HG03521 (cell line): ENCODE measurements around the gene PRXL2B.
"Not testable (repeated sequence)": the region's sequence is repeated elsewhere in the genome, so short reads cannot be mapped to it uniquely, and the experiment has no call there.

Experiments
- ATAC-seq: cut with Tn5 transposase; IDR thresholded peaks from one replicate; pipeline ENCODE4 v1.9.1; 2021; ENCODE audit warnings: mild to moderate bottlenecking, moderate library complexity; ENCODE audit not compliant: unreplicated experiment

Gene PRXL2B, protein sequence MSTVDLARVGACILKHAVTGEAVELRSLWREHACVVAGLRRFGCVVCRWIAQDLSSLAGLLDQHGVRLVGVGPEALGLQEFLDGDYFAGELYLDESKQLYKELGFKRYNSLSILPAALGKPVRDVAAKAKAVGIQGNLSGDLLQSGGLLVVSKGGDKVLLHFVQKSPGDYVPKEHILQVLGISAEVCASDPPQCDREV

DNA sequence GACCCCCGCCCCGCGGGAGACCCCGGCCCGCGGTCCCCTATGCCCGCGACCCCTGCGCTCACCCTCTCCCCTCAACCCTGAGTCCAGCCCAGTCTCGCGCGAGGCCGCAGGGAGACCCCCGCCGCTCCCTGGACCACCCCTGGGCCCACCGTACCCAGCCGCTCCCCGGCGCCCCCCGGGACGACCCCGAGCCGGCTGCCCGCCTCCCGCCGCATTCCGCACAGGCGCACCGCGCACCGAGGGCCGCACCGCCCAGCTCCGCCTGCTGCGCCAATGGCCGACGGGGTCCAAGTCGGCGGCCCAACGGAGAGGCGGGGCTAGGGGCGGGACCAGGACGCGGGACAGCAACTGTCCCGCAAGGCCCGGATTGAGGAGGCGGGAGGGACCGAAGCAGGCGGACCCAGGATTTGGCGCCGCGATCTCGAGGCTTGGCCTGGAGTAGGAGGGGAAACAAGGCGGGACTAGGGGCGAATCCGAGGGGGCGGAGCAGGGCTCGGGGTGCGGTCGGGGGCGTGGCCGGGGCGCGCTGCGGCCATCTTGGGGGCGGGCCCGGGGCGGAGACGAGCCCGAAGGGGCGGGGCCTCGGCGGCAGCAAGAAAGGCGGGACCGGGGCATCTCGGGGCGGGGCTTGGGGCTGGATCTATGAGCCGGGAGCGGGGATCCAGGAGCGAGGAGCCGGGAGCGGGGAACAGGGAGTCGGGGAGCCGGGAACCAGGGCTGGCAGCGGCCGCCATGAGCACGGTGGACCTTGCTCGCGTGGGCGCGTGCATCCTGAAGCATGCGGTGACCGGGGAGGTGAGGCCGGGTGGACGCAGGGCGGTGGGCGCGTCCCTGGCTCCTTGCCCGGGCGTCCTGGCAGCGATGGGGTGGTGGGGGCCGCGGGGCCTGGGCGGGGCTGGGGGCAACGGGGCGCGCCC lies at the start of gene PRXL2B:
PRXL2B (plus strand) TSS at position 624 of the 917 bp plus-strand sequence; CDS start at position 733, 109 bp downstream.
- peak; percentile 71 for ATAC-seq

DNA sequence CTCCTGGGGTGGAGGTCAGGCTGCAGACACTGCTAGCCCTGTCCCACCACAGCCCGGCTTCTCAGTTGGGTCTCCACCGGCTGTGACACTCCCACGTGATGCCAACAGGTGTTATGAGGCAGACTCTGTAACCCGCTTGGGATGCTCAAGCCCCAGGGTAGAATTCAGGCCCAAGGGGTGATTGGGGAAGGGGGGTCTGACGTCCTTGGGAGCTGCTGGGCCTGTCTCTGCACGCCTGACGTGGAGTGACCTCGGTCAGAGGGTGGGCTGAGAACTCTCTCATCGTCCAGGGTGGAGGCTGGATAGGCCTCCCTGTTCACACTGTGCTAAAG lies 48.8 kb upstream of the PRXL2B start:
- ATAC-seq: no peak

DNA sequence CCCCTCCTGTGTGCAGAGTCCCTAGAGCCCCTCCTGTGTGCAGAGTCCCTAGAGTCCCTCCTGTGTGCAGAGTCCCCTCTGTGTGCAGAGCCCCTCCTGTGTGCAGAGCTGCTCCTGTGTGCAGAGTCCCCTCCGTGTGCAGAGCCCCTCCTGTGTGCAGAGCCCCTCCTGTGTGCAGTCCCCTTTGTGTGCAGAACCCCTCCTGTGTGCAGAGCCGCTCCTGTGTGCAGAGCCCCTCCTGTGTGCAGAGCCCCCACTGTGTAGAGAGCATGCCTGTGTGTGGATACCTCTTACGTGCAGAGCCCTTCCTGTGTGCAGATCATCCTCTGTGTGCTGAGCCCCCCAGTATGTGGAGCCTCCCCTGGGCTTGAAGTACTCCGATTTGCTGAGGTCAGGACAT lies 48.2 kb upstream of the PRXL2B start:
- ATAC-seq: no peak

DNA sequence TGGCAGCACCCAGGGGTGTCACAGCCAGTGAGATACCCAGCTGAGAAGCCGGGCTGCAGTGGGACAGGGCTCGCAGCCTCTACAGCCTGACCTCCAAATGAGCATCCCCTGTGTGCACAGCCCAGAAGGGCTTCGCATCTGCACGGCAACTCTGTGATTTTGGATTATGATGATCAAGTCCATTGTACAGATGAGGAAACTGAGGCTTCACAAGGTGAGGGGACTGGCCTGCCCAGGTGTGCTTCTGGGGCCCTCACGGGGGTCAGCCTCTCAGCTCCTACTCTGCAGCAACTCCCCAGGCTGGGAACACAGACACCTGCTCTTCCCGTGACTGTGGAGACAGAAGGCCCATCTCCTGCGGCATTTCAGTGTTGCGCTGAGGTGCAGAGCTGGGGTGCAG lies 47.7 kb upstream of the PRXL2B start:
- ATAC-seq: no peak

DNA sequence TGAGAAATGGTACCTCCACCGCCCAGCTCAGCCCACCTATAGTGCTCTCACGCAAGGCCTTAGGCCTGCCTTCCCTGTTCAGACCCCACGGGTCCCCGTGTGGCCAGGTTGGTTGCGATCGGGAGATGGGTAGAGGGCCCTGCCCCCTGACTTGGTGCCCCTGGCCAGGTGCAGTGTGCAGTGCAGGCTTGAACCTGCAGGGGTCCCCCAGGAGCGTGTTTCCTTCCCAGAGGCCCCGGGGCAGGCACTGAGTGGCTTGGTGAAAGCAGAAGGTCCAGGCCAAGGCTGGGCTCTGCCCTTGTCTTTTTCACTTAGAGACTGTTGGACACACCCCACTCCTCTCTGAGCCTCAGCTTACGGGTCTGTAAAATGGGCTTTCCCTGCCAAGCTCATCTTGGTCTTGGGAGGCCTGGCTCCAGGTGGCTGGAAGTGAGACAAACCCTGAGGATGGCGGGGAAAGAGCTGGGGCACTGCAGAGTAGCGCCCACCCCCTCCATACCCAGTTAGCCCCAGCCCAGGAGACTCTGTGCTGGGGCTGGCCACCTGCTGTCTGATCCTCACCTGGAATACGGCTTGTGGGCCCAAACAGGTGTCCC lies 47.2 kb upstream of the PRXL2B start:
- no peak for ATAC-seq

DNA sequence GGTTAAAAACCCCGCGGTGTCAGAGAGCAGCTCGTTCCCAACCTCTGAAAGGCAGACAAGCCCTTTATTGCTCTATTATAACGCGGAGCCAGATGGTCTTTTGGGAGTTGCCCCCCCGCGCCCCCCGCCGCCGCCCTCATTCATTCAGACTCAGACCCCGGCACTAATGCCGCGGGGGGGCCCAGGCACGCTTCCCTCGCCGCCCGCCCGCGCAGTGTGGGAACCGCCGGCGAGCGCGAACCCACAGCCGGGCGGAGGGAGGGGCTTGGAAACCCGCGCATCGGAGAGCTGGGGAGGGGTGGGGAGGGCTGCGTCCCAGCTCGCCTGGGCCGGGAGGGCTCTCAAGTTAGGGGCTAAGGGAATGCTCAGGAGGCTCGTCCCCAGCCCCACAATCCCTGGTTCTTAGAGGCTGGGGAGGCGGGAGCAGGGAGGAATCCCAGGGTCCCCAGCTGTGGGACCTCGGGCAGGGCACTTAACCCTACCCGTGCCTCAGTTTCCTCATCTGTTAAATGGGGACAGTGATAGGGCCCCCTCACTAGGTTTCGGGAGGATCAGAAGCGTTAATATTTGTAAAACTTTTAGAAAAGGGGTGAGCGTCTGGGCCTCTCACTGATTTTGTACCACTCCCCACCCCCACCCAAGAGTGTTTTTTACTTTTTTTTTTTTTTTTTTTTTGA lies 45.6 kb upstream of the PRXL2B start:
- no peak for ATAC-seq

DNA sequence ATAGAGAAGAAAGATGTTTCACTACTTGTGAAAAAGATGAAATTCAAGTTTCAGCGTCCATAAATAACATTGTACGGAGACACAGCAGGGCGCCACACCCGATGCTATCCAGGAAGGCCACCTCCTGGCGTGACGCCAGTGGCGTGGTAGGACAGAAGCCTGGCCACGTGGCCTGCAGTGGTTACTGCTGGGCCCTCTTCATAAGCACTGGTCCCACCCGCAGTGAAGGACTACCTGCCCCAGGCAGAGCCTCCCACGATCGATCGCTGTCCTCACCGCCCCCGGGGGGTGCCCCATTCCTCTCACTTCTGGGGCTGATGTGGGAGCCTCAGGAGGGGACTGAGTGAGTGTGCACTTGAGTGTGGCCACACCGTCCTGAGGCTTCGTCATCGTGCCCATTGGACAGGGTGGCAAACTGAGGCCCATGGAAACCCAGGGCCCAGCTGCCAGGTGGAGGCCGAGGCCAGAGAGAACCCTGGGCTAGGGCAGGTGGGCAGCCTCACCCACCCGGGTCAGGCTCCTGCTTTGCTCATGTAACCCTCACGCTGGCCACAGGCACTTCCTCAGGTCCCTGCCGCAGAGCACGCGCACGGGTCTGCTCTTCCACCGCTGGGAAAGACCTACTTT lies 44.8 kb upstream of the PRXL2B start:
- no peak for ATAC-seq

DNA sequence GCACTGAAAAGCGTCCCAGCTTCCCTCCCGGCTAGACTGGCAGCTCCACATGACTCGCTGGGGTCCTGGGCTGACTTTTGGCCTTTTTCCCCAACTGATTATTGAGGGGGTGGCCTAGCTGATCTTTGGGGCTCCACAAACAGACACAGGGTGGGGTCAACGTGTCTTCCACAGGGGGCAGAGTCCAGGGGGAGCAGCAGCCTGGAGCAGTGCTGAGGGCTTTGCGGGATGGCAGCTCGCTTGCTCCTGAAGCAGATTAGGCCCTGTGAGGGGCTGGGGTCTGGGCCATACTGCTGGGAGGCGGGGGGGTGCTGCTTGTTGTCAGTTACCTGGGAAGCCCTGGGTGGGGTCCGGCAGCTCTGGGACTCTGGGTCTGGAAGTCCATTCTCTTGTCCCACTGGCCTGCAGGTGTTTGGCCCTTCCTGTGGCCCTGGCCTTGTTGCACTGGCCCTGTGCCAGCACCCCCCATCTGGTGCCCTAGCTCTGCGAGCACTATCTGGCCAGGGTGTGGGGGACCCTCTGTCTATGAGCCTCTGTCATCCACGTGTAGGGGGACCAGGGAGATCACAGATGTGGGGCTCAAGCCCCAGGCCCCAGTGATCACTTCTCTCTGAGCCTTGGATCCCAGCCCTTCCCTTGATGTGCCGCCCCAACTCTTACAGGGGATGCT lies 44.2 kb upstream of the PRXL2B start:
- ATAC-seq: no peak

DNA sequence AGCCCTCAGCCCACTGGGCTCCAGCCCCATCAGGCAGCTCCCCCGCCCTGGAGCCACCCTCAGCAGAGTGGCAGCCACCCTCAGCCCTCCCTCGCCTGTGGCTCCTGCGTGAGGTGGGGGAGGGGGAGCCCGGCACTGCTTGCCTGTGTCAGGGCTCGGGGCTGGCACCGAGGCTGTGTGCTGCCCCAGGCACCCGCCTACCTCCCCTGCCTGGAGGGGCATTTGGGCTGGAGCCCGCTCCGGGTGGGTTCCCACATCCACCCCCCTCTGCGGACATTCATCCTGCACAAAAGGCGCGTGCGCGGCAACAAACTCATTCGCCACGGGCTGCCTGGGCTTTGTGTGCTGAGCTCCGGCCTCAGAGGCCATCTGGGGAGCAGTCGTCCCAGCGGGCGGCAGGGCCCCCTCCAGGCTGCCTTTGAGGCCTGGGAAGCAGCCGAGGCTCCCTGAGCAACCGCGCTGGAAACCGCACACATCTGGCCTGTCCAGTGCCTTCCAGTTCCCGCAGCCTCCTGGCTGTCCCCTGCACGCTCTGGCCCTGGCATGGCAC lies 43.0 kb upstream of the PRXL2B start:
- ATAC-seq: no peak

DNA sequence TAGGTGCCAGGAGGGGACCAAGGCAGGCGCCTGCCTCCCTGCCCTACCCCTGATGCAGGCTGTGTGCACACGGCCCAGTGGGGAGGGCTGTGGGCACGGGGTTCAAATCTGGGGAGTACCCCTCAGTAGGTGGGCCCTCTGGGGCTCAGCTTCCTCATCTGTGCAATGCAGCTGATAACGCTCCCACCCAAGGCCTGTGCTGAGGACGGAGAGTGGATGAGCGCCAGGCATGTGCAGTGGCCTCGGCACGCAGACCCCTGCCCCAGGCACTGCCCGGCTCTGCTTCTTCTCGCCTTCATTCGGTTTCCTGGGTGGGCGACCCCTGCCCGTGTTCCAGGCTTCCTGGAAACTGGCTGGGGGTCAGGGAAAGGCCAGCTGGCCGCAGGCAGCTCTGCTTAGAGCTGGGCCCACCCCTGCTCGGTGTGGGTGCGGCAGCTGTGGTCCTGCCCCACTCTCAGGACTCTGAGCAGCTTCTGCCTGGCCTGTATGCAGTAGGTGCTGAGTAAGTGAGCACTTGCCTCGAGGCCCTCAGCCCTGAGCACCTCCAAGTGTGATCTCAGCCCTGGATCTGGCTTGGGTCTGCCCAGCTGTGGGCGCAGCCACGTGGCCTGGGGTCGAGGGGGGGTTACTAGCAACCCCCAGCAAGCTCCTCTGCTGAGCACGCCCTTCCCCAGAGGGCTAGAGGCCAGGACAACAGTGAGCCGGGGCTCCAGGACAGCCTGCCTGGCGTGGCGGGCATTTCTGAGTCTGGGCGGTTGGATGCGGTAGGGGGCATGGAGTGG lies 42.3 kb upstream of the PRXL2B start:
- ATAC-seq: no peak

DNA sequence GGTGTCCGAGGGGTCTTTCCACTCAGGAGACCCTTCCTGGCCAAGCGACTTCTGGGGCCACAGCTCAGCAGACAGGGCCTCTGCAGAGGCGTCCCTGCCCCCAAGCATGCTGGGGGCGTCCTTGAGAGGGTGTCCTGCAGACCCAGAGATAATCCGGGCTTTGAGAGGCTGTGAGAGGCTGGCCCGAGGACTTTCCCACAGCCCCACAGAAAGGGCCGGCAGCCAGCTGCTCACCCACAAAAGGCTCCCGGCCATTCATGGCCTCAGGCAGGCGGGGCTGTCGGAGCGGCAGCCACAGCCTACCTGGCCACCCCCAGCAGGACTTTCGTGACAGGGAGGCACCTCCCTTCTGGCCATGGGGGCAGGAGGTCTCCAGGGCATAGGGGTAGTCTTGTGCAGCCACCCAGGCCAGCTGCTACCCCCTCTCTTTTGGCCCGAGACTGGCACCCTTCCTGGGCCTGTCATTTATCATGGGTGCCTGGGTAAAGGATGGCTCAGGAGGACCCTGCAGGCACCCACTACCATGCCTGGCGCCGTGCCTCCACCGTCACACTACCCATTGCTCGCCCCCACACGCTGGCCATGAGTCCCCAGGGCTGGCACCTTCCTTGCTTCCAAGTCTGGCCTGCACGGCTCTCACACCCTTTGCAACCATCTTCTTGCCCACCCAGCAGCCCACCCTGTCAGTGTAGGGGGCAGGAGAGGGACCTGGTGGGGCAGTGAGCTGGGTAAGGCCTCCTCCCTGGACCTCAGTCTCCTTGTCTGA lies 41.5 kb upstream of the PRXL2B start:
- no peak for ATAC-seq

DNA sequence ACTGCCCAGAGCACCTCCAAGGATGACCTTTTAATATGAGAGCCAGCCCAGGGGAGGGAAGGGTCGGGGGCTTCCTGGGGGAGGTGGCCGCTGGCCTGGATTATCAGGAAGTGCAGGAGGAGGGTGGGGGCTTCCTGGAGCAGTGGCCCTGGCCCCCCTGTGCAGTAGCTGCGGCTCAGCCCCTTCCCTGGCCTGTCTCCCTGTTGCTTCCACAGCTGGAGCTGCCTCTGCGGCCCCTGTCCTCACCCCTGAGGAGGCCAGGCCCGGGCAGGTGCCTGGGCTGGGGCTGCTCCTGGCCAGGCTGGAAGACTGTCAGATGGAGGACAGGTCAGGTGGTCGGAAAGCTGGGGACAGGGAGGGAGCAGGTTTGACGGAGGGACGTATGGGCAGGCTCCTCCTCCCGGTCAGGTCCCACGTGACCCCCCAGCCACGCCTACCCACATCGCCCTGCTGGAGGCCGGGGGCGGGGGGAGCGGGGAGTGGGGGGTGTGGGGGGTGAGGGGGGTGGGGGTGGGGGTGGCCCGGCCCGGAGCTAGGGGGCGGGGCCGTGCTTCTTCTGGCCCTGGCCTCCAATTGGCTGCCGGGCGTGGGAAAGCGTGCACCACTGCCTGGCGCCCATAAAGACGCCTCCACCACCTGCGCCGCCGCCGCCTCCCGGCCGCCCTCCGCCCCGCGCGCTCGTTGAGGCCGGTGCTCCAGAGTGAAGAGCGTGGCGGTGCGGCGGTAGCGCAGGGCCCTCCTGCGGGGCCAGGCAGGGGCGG lies 40.6 kb upstream of the PRXL2B start:
- ATAC-seq: peak; percentile 44

DNA sequence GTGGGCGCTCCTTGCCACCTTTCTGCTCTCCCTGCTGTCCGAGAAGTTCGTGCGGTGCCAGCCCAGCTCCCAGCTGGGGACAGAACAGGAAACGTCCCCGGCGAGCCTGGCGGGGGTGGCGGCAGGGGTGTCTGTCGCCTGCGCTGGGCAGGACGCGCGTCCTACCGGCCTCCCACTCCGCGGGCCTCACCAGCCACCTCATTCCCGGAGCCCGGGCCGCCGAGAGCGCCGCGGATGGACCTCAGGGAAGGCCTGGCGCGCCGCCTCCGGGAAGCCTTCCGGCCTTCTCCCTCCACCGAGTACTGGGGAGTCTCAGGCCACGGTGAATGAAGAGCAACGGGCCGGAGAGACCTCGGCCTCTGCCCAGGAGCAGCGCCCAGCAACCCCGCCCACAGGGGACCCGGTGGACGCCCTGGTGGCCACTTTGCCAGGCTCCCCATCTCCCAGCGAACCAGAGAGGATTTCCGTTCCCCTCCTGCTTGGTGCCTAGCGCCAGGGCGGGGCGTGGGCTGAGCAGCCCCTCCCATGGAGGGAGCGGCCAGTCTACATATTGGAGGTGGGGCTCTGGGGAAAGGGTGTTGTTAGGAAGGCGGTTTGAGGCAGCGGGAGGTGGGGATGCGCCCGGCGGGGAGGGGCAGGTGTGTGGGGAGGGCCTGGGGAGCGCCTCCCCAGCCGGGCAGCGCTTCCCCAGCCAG lies 39.9 kb upstream of the PRXL2B start:
- ATAC-seq: peak; percentile 31

DNA sequence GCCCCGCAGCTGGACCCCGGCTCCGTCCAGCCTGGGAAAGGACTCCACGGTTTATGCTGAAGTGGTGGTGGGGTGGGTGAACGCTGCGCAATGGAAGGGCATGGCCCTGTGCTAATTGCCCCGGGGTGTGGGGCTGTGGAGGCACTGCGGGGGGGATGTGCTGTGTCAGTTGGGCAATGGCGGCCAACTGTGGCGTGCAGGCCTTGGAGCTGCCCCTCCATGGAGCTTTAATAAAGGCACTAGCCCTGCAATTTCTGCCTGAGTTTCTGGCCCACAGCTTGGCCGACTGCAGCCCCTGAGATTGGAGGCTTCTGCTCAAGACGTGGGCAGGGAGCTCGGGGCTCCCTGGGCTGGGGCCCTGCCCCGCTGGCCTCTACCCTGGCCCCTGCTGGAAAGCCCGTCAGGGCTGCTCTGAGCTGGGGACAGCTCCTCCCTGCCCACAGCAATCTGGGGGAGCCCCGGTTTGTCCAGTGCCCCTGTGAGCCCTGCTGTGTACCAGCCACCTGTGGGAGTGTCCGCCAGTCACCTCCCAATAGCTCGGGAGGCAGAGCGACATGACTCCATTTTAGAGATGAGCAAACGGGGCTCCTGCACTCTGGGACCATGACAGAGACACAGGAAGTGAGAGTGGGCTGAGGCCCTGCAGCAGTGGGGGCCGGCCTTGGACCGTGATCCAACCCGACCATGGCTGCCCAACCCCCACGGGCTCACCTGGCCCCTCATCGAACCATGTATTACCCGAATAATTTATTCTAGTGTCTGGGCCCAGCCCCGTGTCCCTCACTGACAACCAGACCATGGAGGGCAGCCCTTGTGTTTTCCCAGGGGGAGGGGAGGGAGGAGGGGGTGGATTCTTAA lies 39.1 kb upstream of the PRXL2B start:
- ATAC-seq: no peak

DNA sequence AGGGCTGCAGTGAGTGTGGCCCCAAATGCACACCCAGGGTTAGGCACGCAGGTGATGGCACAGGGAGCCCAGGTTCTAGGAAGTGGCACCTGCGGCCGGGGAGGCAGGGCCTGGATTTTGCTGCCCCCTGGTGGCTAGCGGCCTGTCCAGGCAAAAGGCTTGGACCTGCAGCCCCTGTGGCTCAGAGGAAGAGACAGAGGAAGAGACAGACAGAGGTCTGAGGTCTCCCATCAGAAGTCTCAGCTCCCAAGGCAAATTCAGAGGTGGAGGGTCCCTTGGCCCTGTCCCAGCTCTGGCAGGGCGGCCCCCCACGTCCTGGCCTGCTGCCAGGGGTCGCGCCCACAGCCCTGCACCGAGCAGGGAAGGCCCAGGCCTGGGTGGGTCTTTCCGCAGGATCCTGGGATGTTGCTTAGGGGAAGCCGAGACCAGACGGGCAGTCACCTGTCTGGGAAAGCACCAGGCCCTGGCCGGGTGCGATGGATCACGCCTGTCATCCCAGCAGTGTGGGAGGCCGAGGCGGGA lies 38.4 kb upstream of the PRXL2B start:
- no peak for ATAC-seq

DNA sequence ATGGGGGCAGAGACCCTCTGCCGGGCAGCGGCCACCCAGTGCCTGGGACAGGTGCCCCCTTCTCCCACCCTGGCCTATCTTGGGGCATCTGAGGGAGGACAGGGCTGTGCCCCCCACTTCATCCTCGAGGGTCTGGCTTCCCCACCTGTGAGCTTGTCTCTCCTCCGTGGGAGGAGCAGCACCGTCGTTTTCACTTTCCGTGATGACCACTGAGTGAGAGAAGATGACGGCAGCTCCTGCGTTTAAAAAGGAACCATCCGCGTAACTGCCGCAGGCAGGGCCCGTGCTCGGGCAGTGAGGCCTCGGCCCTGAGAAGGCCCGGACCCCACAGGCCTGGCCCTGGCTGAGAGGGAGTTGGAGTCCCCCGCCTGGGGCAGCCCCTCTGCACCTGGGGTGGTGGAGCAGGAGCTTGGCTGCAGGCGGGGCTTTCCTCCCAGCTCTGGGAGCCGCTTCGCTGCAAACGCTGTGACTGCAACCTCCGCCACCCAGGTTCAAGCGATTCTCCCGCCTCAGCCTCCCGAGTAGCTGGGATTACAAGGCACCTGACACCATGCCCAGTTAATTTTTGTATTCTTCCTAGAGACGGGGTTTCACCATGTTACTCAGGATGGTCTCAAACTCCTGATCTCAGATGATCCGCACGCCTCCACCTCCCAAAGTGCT lies 37.1 kb upstream of the PRXL2B start:
- ATAC-seq: not testable (repeated sequence)
